Neural cell (in vitro differentiated cells): ENCODE results near the gene INF2. TPM values are rescaled to one million over a fixed set of nuclear protein-coding genes. Genes with fewer than 3 reads are reported as not detected.

ENCODE experiments used
- H2AFZ ChIP-seq: fragments of 200-600, 300-800 bp; sonication (generic), shearing (Covaris generic); 2 replicates; pipeline ENCODE4 v1.6.0; 2014; ENCODE audit warnings: low read depth, mild to moderate bottlenecking, antibody characterized with exemption, low read length, moderate library complexity
- H3F3A ChIP-seq: fragments of 200-600 bp; shearing (Covaris generic); 2 replicates; pipeline ENCODE4 v1.6.1; 2016; ENCODE audit warnings: mild to moderate bottlenecking, moderate library complexity, mixed read lengths, antibody characterized with exemption, low read length; ENCODE audit not compliant: insufficient read depth, poor library complexity, severe bottlenecking
- H3K27ac ChIP-seq: fragments of 200-600, 300-800 bp; sonication (generic), shearing (Covaris generic); 2 replicates; pipeline ENCODE4 v1.5.1; 2014; ENCODE audit warnings: mild to moderate bottlenecking, low read length, moderate library complexity
- H3K27me3 ChIP-seq: fragments of 300-800, 200-600 bp; sonication (generic), shearing (Covaris generic); 2 replicates; pipeline ENCODE4 v1.6.0; 2014; ENCODE audit warnings: mild to moderate bottlenecking, low read depth, low read length, moderate library complexity; ENCODE audit not compliant: insufficient read depth
- H3K36me3 ChIP-seq: fragments of 300-800, 200-600 bp; sonication (generic), shearing (Covaris generic); 2 replicates; pipeline ENCODE4 v1.5.1; 2014; ENCODE audit warnings: mild to moderate bottlenecking, antibody characterized with exemption, low read length, moderate library complexity; ENCODE audit not compliant: insufficient read depth
- H3K4me2 ChIP-seq: fragments of 300-800, 200-600 bp; sonication (generic), shearing (Covaris generic); 2 replicates; pipeline ENCODE4 v1.6.0; 2014; ENCODE audit warnings: mild to moderate bottlenecking, low read length
- H3K4me3 ChIP-seq: fragments of 300-800, 200-600 bp; sonication (generic), shearing (Covaris generic); 2 replicates; pipeline ENCODE4 v1.5.1; 2014; ENCODE audit warnings: mild to moderate bottlenecking, low read length, moderate library complexity
- H3K79me2 ChIP-seq: fragments of 200-600 bp; shearing (Covaris generic); replicated peaks from 2 replicates; pipeline ENCODE4 v1.6.0; 2014; ENCODE audit warnings: mild to moderate bottlenecking, low read length, moderate library complexity; ENCODE audit not compliant: insufficient read depth
- H3K9ac ChIP-seq: fragments of 300-800, 200-600 bp; sonication (generic), shearing (Covaris generic); 2 replicates; pipeline ENCODE4 v1.6.1; 2016; ENCODE audit warnings: mild to moderate bottlenecking, low read length, mixed read lengths
- H3K9me2 ChIP-seq: fragments of 200-600 bp; shearing (Covaris generic); 2 replicates; pipeline ENCODE4 v1.6.1; 2016; ENCODE audit warnings: mild to moderate bottlenecking, low read length, mixed read lengths; ENCODE audit not compliant: insufficient read depth
- H3K9me3 ChIP-seq: fragments of 200-600, 300-800 bp; sonication (generic), shearing (Covaris generic); 2 replicates; pipeline ENCODE4 v1.6.1; 2016; ENCODE audit warnings: mild to moderate bottlenecking, mixed run types, low read length, moderate library complexity, mixed read lengths
- H4K20me1 ChIP-seq: fragments of 200-600 bp; shearing (Covaris generic); 2 replicates; pipeline ENCODE4 v1.6.1; 2016; ENCODE audit warnings: mild to moderate bottlenecking, mixed run types; ENCODE audit not compliant: insufficient read depth
- EP300 ChIP-seq: fragments of 450-650 bp; conservative IDR thresholded peaks from 2 replicates; pipeline ENCODE4 v1.6.1; 2014; ENCODE audit warnings: antibody characterized with exemption, mild to moderate bottlenecking, moderate library complexity; ENCODE audit not compliant: poor library complexity, severe bottlenecking
- EZH2 ChIP-seq: fragments of 200-600, 300-800 bp; shearing (Covaris generic), sonication (generic); IDR thresholded peaks from 2 replicates; pipeline ENCODE4 v1.6.1; 2014; ENCODE audit warnings: antibody characterized with exemption, low read length, borderline replicate concordance, mild to moderate bottlenecking; ENCODE audit not compliant: insufficient read depth, poor library complexity, severe bottlenecking
- MXI1 ChIP-seq: fragments of 450-650 bp; conservative IDR thresholded peaks from 2 replicates; pipeline ENCODE4 v1.6.1; 2014; ENCODE audit warnings: antibody characterized with exemption, mild to moderate bottlenecking; ENCODE audit not compliant: poor library complexity, severe bottlenecking
- POLR2AphosphoS5 ChIP-seq: IDR thresholded peaks from 2 replicates; pipeline ENCODE4 v1.6.1; 2012
- RAD21 ChIP-seq: fragments of 450-650 bp; conservative IDR thresholded peaks from 2 replicates; pipeline ENCODE4 v1.6.1; 2014; ENCODE audit warnings: antibody characterized with exemption, mild to moderate bottlenecking, moderate library complexity
- SMC3 ChIP-seq: fragments of 450-650 bp; conservative IDR thresholded peaks from 2 replicates; pipeline ENCODE4 v1.6.1; 2014; ENCODE audit warnings: antibody characterized with exemption, mild to moderate bottlenecking, moderate library complexity; ENCODE audit not compliant: poor library complexity
- TAF1 ChIP-seq: IDR thresholded peaks from 2 replicates; pipeline ENCODE4 v1.6.1; 2012; ENCODE audit warnings: low read depth
- polyA plus RNA-seq: library from polyadenylated mRNA; depleted of rRNA; stranded (reverse); fragments of >200 nt; gene quantifications from 2 replicates; pipeline ENCODE4 v1.2.3, GENCODE V29; 2014
- TF ChIP-seq, protein P1 (sequence below): fragments of 450-650 bp; IDR thresholded peaks from 2 replicates; pipeline ENCODE4 v1.5.1; 2014; ENCODE audit warnings: antibody characterized with exemption, mild to moderate bottlenecking, moderate library complexity; ENCODE audit not compliant: poor library complexity, severe bottlenecking
- TF ChIP-seq, protein P2 (sequence below): IDR thresholded peaks from 2 replicates; pipeline ENCODE4 v1.6.1; 2012; ENCODE audit warnings: borderline replicate concordance

The INF2 gene
- polyA plus RNA-seq, 1 donor from 2014 or later, result 0.02 TPM

DNA sequence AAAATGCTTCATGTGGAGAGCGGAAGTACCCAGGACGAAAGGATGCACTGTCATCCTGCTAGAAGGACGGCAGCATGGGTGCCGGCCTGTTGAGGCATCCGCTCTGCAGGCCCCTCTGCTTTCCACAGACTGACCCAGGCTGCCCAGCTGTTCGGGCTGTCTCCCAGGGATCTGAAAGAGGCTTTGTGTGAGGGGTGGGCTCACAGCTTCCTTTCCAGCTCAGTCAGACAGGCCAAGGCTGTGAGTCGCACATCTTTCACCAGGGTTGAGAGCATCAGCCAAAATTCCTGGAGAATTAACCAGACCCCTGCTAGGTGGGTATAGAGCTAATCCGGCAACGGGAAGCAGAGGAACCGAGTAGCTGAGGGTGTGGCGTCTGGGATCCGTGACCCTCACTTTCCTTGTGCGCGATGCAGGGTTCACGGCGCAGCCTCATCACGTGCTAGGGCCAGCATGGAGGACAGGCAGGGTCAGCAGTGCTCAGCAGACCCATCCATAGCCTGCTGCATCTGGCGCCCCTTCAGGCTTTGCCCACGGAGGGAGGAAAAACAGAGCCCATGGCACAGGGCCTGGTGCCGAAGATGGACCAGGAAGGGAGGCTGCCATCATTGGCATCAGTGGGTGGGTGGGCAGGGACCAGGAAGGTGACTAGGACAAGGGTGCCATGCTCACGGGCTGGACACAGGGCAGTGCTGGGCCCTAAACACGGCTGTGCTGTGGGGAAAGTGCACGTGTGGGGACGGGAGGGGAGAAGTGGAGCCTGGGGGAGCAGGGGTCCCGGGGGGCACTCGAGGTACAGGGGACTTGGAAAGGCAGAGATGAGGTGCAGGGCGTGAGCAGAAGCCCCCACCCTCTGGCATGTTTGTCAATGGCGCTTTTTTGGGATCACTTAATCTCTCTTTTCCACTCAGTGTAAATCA is 54.3 kb downstream of the INF2 start:
- no peak overlapping the region for H3K27ac ChIP-seq
- no peaks in the 10 kb centered on the region for H3K27me3 ChIP-seq
- no peaks in the 10 kb centered on the region for H3K79me2 ChIP-seq
- no peak for TF ChIP-seq POLR2AphosphoS5
- TF ChIP-seq, protein P1, sequence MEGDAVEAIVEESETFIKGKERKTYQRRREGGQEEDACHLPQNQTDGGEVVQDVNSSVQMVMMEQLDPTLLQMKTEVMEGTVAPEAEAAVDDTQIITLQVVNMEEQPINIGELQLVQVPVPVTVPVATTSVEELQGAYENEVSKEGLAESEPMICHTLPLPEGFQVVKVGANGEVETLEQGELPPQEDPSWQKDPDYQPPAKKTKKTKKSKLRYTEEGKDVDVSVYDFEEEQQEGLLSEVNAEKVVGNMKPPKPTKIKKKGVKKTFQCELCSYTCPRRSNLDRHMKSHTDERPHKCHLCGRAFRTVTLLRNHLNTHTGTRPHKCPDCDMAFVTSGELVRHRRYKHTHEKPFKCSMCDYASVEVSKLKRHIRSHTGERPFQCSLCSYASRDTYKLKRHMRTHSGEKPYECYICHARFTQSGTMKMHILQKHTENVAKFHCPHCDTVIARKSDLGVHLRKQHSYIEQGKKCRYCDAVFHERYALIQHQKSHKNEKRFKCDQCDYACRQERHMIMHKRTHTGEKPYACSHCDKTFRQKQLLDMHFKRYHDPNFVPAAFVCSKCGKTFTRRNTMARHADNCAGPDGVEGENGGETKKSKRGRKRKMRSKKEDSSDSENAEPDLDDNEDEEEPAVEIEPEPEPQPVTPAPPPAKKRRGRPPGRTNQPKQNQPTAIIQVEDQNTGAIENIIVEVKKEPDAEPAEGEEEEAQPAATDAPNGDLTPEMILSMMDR, result no peak
- no peak for TF ChIP-seq EZH2
- no peak for TF ChIP-seq RAD21
- TF ChIP-seq EP300, result no peak
- TF ChIP-seq MXI1, result no peak
- no peak overlapping the region for H2AFZ ChIP-seq
- no peaks in the 10 kb centered on the region for H4K20me1 ChIP-seq
- H3K36me3 ChIP-seq, result no peaks in the 10 kb centered on the region
- H3K4me3 ChIP-seq, result no peak overlapping the region
- no peaks in the 10 kb centered on the region for H3F3A ChIP-seq
- no peaks in the 10 kb centered on the region for H3K9me2 ChIP-seq
- no peak overlapping the region for H3K4me2 ChIP-seq
- no peaks in the 10 kb centered on the region for H3K9me3 ChIP-seq
- no peak overlapping the region for H3K9ac ChIP-seq

DNA sequence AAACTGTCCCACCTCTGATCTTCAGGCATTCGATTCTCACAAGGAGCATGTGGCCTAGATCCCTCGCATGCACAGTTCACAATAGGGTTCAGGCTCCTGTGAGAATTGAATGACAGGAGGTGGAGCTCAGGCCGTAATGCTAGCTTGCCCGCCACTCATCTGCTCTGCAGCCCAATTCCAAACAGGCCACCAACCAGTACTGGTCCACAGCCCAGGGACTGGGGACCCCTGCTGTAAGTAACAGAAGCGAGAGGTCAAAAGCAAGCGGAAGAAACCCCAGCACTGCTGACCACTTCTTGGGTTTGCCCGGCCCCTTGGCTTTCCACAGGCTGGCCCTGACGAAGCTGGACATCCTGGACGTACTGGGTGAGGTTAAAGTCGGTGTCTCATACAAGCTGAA is 55.1 kb downstream of the INF2 start:
- Histone ChIP-seq H3K4me2 (no peak overlapping the region), H3K27me3 (no peaks in the 10 kb centered on the region), H2AFZ (no peak overlapping the region), H3K9ac (no peak overlapping the region), H4K20me1 (no peaks in the 10 kb centered on the region), H3K9me2 (no peaks in the 10 kb centered on the region), H3K4me3 (no peak overlapping the region), H3K27ac (no peak overlapping the region), H3K36me3 (no peaks in the 10 kb centered on the region), H3K9me3 (no peaks in the 10 kb centered on the region), H3F3A (no peaks in the 10 kb centered on the region), H3K79me2 (no peaks in the 10 kb centered on the region)
- TF ChIP-seq SMC3 (no peak), POLR2AphosphoS5 (no peak), MXI1 (no peak), TAF1 (no peak), EP300 (no peak), EZH2 (no peak), RAD21 (no peak)
- TF ChIP-seq, protein P1, result no peak
- TF ChIP-seq, protein P2, sequence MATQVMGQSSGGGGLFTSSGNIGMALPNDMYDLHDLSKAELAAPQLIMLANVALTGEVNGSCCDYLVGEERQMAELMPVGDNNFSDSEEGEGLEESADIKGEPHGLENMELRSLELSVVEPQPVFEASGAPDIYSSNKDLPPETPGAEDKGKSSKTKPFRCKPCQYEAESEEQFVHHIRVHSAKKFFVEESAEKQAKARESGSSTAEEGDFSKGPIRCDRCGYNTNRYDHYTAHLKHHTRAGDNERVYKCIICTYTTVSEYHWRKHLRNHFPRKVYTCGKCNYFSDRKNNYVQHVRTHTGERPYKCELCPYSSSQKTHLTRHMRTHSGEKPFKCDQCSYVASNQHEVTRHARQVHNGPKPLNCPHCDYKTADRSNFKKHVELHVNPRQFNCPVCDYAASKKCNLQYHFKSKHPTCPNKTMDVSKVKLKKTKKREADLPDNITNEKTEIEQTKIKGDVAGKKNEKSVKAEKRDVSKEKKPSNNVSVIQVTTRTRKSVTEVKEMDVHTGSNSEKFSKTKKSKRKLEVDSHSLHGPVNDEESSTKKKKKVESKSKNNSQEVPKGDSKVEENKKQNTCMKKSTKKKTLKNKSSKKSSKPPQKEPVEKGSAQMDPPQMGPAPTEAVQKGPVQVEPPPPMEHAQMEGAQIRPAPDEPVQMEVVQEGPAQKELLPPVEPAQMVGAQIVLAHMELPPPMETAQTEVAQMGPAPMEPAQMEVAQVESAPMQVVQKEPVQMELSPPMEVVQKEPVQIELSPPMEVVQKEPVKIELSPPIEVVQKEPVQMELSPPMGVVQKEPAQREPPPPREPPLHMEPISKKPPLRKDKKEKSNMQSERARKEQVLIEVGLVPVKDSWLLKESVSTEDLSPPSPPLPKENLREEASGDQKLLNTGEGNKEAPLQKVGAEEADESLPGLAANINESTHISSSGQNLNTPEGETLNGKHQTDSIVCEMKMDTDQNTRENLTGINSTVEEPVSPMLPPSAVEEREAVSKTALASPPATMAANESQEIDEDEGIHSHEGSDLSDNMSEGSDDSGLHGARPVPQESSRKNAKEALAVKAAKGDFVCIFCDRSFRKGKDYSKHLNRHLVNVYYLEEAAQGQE, result no peak
